CD14-positive monocyte (primary cell): Measurements from ENCODE around the gene CHIC1. TPM values are rescaled to one million over a fixed set of nuclear protein-coding genes. Genes with fewer than 3 reads are reported as not detected.
"Not testable (repeated sequence)": the region's sequence is repeated elsewhere in the genome, so short reads cannot be mapped to it uniquely, and the experiment has no call there.

ENCODE experiments used
- DNase-seq, 3 donors: peaks; one replicate each; pipeline ENCODE4 v3.0.0-alpha.2; 2011 to 2022
- H2AFZ ChIP-seq: 2 replicates; pipeline ENCODE4 v1.6.0; 2012; ENCODE audit warnings: mild to moderate bottlenecking, low read depth, low read length, inconsistent platforms; ENCODE audit not compliant: insufficient read depth, poor library complexity, severe bottlenecking
- H3K27ac ChIP-seq, 2 donors: 1 replicate in 1 of 2; 2 replicates in 1 of 2; pipeline ENCODE4 v1.5.1; 2012 to 2013; ENCODE audit warnings: low read length in 2 of 2, control low read depth in 1 of 2, inconsistent platforms in 1 of 2, low read depth in 1 of 2, mild to moderate bottlenecking in 1 of 2
- H3K27me3 ChIP-seq, 2 donors: one replicate each; pipeline versions ENCODE4 v1.6.0 to v1.6.1; 2011 to 2013; ENCODE audit warnings: low read length in 2 of 2; ENCODE audit not compliant: control insufficient read depth in 2 of 2, insufficient read depth in 2 of 2
- H3K36me3 ChIP-seq, 2 donors: replicated peaks in 1 of 2; 1 replicate in 1 of 2; 2 replicates in 1 of 2; pipeline versions ENCODE4 v1.5.1 to v1.6.1; 2012 to 2013; ENCODE audit warnings: low read length in 2 of 2, control low read depth in 1 of 2, inconsistent platforms in 1 of 2, mild to moderate bottlenecking in 1 of 2; ENCODE audit not compliant: insufficient read depth in 2 of 2, control insufficient read depth in 1 of 2
- H3K4me1 ChIP-seq, 2 donors: 1 replicate in 1 of 2; 2 replicates in 1 of 2; pipeline versions ENCODE4 v1.5.1 to v1.6.1; 2012 to 2013; ENCODE audit warnings: low read length in 2 of 2, control low read depth in 1 of 2, inconsistent platforms in 1 of 2, mild to moderate bottlenecking in 1 of 2, moderate library complexity in 1 of 2; ENCODE audit not compliant: insufficient read depth in 2 of 2, control insufficient read depth in 1 of 2
- H3K4me2 ChIP-seq: replicated peaks from 2 replicates; pipeline ENCODE3; 2012; ENCODE audit warnings: low read length, moderate library complexity, mild to moderate bottlenecking; ENCODE audit not compliant: poor library complexity, severe bottlenecking; ENCODE audit errors: extremely low read depth
- H3K4me3 ChIP-seq, 3 experiments: fragments of 200-600 bp in 1 of 3; sonication (generic) in 1 of 3; replicated peaks in 1 of 3; 1 replicate in 2 of 3; 2 replicates in 1 of 3; pipeline ENCODE4 v1.5.1; 2011 to 2013; ENCODE audit warnings: low read length in 3 of 3, mild to moderate bottlenecking in 3 of 3, control low read depth in 2 of 3, low read depth in 2 of 3, inconsistent platforms in 1 of 3, moderate library complexity in 1 of 3
- H3K79me2 ChIP-seq: 2 replicates; pipeline ENCODE4 v1.6.0; 2012; ENCODE audit warnings: mild to moderate bottlenecking, control low read depth, inconsistent platforms, low read length, moderate library complexity; ENCODE audit not compliant: insufficient read depth
- H3K9ac ChIP-seq: 2 replicates; pipeline ENCODE4 v1.6.0; 2017; ENCODE audit warnings: low read length, mild to moderate bottlenecking; ENCODE audit not compliant: insufficient read depth, poor library complexity, severe bottlenecking
- H3K9me3 ChIP-seq, 2 donors: replicated peaks in 1 of 2; 1 replicate in 1 of 2; 2 replicates in 1 of 2; pipeline versions ENCODE4 v1.5.1 to v1.6.1; 2012 to 2013; ENCODE audit warnings: low read length in 2 of 2, control low read depth in 1 of 2; ENCODE audit not compliant: control insufficient read depth in 1 of 2, insufficient read depth in 1 of 2
- H4K20me1 ChIP-seq: 2 replicates; pipeline ENCODE4 v1.6.0; 2012; ENCODE audit warnings: mild to moderate bottlenecking, low read length, control low read depth, moderate library complexity; ENCODE audit not compliant: insufficient read depth
- H3K27ac Mint-ChIP-seq, 7 donors: one replicate each; pipeline ENCODE4 v1.8.0; 2020; ENCODE audit warnings: mild to moderate bottlenecking in 7 of 7, mixed read lengths in 7 of 7, moderate library complexity in 6 of 7, inconsistent platforms in 2 of 7
- H3K27me3 Mint-ChIP-seq, 3 donors: one replicate each; pipeline ENCODE4 v1.8.0; 2021 to 2022; ENCODE audit warnings: low read depth in 3 of 3, mild to moderate bottlenecking in 3 of 3, mixed read lengths in 3 of 3, moderate library complexity in 3 of 3, inconsistent platforms in 1 of 3
- H3K36me3 Mint-ChIP-seq, 2 donors: one replicate each; pipeline ENCODE4 v1.8.0; 2020; ENCODE audit warnings: mixed read lengths in 2 of 2, inconsistent platforms in 1 of 2, mild to moderate bottlenecking in 1 of 2
- H3K4me1 Mint-ChIP-seq: one replicate; pipeline ENCODE4 v1.8.0; 2020; ENCODE audit warnings: mild to moderate bottlenecking, mixed read lengths
- H3K4me3 Mint-ChIP-seq, 2 donors: one replicate each; pipeline ENCODE4 v1.8.0; 2020; ENCODE audit warnings: mild to moderate bottlenecking in 2 of 2, mixed read lengths in 2 of 2, moderate library complexity in 1 of 2
- H3K9me3 Mint-ChIP-seq, 7 donors: one replicate each; pipeline ENCODE4 v1.8.0; 2020 to 2022; ENCODE audit warnings: mixed read lengths in 7 of 7, mild to moderate bottlenecking in 6 of 7, moderate library complexity in 6 of 7, inconsistent platforms in 2 of 7
- CTCF ChIP-seq: fragments of 200-600 bp; IDR thresholded peaks from one replicate; pipeline ENCODE4 v1.8.0; 2022; ENCODE audit warnings: antibody characterized with exemption, mild to moderate bottlenecking
- WGBS: methylation state at CpG from one replicate; pipeline ENCODE4 v1.1.5; 2013; ENCODE audit warnings: missing lambda C conversion rate; ENCODE audit not compliant: insufficient coverage; 5-methylcytosine and 5-hydroxymethylcytosine counted together
- intact Hi-C, 2 donors: fragments of 100-400 bp; cut with micrococcal nuclease; formaldehyde crosslinking; loops; one replicate each; pipeline versions ENCODE4 v1.15.0 to v1.15.1; 2023
- polyA plus RNA-seq, 3 donors: library from polyadenylated mRNA; depleted of rRNA in 1 of 3; unstranded in 2 of 3; stranded (reverse) in 1 of 3; fragments of 300-500 nt in 2 of 3; fragments of >200 nt in 1 of 3; fragmentation: Illumina TruSeq in 2 of 3; gene quantifications; 1 replicate in 2 of 3; 2 replicates in 1 of 3; pipeline ENCODE4 v1.2.3, GENCODE V29; 2012 to 2021

Gene CHIC1
- polyA plus RNA-seq, 3 donors: 0.21 to 0.51 (median 0.28) TPM

GRCh38 chrX:73683236-73683859, 120.4 kb downstream of the CHIC1 start:
- H3K4me3 Mint-ChIP-seq: no peak overlapping the region

DNA sequence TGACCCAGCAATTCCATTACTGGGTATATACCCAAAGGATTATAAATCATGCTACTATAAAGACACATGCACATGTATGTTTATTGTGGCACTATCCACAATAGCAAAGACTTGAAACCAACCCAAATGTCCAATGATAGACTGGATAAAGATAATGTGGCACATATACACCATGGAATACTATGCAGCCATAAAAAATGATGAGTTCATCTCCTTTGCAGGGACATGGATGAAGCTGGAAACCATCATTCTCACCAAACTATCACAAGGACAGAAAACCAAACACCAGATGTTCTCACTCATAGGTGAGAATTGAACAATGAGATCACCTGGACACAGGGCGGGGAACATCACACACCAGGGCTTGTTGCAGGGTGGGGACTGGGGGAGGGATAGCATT, 144.0 kb downstream of the CHIC1 start:
- not testable (repeated sequence) for H3K4me1 Mint-ChIP-seq, H3K9ac ChIP-seq

More at GRCh38 chrX:73683236-73683859, 120.4 kb downstream of the CHIC1 start:
- no peaks in the 10 kb centered on the region for H3K79me2 ChIP-seq
- no peak overlapping the region for H3K27ac Mint-ChIP-seq
- H3K4me1 ChIP-seq: no peaks in the 10 kb centered on the region
- H3K27me3 Mint-ChIP-seq: no peaks in the 10 kb centered on the region
- no CpG with 5 or more reads among the region's 3 CpGs for WGBS
- no peaks in the 10 kb centered on the region for H3K36me3 ChIP-seq
- H3K4me3 ChIP-seq: no peak overlapping the region
- peaks cover 0 to 2% of the 10 kb centered on the region in 2 donors for H3K36me3 Mint-ChIP-seq
- H3K4me2 ChIP-seq: no peak overlapping the region
- H4K20me1 ChIP-seq: no peaks in the 10 kb centered on the region
- peaks cover 0 to 2% of the 10 kb centered on the region in 2 donors for H3K27me3 ChIP-seq
- DNase-seq: no peak
- no peak overlapping the region for H3K27ac ChIP-seq
- no peaks in the 10 kb centered on the region for H3K4me1 Mint-ChIP-seq
- intact Hi-C loops: no loop called here
- H3K9me3 ChIP-seq: no peaks in the 10 kb centered on the region
- H3K9ac ChIP-seq: no peak overlapping the region
- H2AFZ ChIP-seq: no peak overlapping the region
- peaks cover 0 to 2% (median 0%) of the 10 kb centered on the region in 7 donors for H3K9me3 Mint-ChIP-seq
- no peak for TF ChIP-seq CTCF

More for the DNA sequence above, 144.0 kb downstream of the CHIC1 start:
- H3K4me3 Mint-ChIP-seq, H3K36me3 Mint-ChIP-seq, H3K4me2 ChIP-seq, H3K4me1 ChIP-seq, H3K36me3 ChIP-seq, H3K9me3 Mint-ChIP-seq, intact Hi-C loops, H3K27ac Mint-ChIP-seq, H3K27me3 Mint-ChIP-seq, H4K20me1 ChIP-seq, H3K79me2 ChIP-seq, H3K27ac ChIP-seq, DNase-seq, H2AFZ ChIP-seq, H3K4me3 ChIP-seq, H3K27me3 ChIP-seq, H3K9me3 ChIP-seq: not testable (repeated sequence)
- no CpG with 5 or more reads among the region's 1 CpG for WGBS
